GM21825 (cell line): ENCODE measurements around the gene ASCL5.

Experiments used
- ATAC-seq: cut with Tn5 transposase; IDR thresholded peaks from one replicate; pipeline ENCODE4 v1.9.1; 2021; ENCODE audit warnings: mild to moderate bottlenecking, moderate library complexity; ENCODE audit not compliant: unreplicated experiment

ASCL5 gene

DNA sequence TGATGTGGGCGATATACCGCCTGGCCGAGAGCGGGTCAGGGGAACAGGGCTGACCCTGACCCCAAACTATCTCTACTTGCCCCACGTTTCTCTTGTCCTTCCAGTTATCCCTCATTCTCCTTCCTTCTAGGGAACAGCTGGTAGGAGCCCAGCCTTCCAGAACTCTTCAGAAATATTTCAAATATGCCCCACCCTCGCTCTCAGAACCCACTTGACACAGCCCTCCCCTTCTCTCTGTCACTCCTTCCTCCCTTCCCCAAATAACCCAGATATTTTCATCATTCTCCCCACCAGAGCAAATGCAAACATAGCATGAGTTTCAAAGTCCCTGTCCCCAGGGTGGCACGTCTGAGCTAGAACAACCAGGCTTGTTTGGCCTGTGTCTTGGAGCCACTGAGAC, 15.8 kb downstream of the ASCL5 start:
- no peak for ATAC-seq

GRCh38 chr1:201110616-201111015, 16.4 kb downstream of the ASCL5 start:
- ATAC-seq = no peak

DNA sequence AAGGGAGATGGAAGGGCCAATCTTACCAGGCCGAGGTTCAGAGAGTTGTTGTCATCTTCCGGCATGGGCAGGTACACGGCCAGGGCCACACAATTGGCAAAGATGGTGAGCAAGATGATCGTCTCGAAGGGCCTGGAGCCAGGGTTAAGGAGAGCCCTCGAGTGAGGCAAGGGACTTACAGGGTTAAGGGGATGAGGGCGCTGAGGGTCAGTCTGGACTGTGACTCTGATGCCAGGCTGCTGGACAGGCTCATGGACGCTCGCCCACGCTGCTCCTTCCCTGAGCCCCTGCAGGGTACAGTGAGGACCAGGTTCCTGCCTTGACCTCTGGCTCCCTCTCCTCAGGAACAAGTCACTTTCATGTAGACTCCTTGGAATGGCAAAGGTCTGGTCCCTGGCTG, 16.8 kb downstream of the ASCL5 start:
- ATAC-seq = no peak

DNA sequence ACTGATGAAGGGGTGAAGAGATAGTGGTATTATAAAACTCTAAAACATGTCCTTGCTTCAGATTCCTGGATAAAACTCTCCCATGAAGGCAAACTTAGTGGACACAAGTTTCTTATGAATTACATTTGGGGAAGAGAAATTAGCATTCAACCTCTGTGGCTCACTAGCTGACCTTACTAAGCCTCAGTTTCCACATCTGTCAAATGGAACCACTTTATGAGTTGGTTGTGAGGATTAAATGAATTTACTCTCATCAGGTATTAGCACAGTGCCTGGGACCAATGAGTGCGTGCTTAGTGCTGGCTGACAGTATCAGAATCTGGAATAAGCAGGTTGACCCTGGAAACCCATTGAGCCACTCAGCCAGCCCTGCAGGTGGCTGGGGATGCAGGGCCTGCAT, 17.3 kb downstream of the ASCL5 start:
- no peak for ATAC-seq

GRCh38 chr1:201108614-201109013, 18.4 kb downstream of the ASCL5 start:
- ATAC-seq = no peak

GRCh38 chr1:201105688-201106087, 21.3 kb downstream of the ASCL5 start:
- no peak for ATAC-seq

DNA sequence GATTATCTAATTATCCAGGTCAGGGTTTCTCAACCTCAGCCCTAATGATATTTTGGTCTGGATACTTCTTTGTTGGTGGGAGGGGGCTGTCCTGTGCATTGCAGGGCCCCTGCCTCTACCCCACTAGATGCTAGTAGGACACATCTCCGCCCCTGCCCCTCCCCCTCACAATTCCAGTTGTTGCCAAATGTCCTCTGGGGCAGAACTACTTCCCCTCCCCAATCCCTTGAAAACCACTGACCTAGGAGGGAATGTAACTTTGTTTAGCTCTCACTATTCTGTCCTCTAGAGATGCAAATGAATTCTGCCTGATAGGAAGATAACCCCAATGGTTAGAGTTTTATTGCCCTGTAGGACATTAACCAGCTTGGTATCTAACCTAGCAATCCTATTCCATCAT, 22.8 kb downstream of the ASCL5 start:
- ATAC-seq = no peak

GRCh38 chr1:201103666-201104065, 23.3 kb downstream of the ASCL5 start:
- no peak for ATAC-seq

GRCh38 chr1:201100169-201100930, 26.6 kb downstream of the ASCL5 start:
- ATAC-seq = no peak

DNA sequence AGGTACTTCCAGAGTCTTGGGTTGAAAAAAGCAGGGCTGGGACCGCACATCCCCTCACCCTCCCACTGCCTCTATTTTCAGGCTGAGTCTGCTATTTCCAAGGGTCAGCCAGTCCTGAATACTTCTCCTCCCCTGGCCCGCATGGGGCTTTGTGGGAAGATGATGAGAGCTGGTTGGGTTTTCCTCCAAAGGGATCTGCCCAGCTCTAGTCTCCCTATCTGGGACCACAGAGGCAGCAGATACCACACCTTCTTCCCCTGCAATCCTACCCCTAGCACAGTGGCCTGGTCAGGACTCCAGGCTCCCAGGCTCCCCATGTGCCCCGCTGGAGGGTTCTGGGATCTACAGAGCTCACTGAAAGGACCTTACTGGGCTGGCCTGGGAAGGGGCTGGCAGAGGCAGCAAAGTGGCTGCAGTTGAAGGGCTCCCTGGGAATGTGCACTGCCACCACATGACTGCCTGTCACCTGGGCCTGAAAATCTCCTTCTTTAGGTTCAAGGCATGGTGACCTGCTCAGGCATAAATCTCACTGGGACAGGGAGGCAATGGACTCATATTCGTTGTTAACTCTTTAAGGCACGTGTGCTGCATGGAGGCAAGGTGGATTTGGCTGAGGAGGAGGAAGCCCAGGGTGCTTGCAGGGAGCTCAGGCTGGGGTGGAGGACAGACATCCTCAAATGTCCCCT, 27.8 kb downstream of the ASCL5 start:
- ATAC-seq = no peak

GRCh38 chr1:201096977-201097856, 29.8 kb downstream of the ASCL5 start:
- ATAC-seq = no peak

DNA sequence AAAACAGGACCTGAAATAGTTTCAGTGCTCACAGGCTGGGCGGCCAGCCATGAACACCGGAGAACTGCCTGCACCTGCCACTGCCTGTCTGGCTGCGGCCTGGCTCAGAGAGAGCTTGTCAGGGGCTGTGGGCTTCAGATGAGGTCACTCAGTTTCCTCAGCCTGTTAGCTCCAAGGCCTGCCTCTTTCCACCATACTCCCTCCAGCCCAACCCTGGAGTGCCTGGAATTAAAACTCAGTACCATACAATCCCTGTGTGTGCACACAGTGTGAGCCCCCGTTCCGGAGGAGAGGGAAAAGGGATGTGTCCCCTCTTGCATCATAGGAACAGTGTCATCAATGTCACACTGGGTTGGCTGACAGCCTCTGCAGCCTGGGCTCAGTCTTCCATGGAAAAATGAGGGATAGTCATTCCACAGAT, 30.9 kb downstream of the ASCL5 start:
- no peak for ATAC-seq

GRCh38 chr1:201095581-201095980, 31.4 kb downstream of the ASCL5 start:
- ATAC-seq = no peak

- no peak for ATAC-seq
These were observed 32.2 kb downstream of the ASCL5 start for GRCh38 chr1:201094832-201095231.

- ATAC-seq = no peak
These were observed 33.0 kb downstream of the ASCL5 start for GRCh38 chr1:201093962-201094361.

DNA sequence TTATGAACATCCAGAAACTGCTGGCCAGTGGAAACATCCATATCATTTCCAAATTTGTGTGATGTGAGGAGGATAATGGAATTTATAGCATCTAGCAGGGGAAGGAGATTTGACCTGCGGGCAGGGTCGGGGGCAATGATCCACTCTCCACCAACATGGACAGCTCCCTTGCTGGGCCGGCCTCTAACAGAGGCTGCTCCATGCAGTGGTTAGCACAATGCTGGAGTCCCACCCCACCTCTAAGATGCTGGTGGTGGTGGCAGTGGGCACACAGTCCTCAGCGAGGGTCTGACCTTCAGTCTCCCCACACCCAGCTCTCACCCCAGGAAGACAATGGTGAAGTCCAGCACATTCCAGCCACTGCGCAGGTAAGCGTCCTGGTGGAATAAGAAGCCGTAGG, 33.4 kb downstream of the ASCL5 start:
- ATAC-seq = no peak

DNA sequence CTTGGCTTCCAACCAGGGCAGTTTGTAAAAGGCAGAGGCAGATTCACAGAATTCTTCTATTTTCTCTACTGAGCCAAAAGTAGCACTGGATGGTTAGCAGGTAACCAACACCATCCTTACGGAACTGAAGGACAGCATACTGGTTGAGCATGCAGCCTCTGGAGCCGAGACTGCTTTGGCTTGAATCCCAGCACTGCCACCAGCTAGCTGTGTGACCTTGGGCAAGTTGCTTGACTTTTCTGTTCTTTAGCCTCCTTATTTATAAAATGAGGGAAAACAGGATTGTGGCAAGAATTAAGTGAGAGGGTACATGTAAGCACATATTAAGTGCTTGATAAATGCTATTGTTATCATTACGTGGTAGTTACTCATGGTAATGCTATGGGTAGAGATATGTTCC, 34.2 kb downstream of the ASCL5 start:
- ATAC-seq = no peak

DNA sequence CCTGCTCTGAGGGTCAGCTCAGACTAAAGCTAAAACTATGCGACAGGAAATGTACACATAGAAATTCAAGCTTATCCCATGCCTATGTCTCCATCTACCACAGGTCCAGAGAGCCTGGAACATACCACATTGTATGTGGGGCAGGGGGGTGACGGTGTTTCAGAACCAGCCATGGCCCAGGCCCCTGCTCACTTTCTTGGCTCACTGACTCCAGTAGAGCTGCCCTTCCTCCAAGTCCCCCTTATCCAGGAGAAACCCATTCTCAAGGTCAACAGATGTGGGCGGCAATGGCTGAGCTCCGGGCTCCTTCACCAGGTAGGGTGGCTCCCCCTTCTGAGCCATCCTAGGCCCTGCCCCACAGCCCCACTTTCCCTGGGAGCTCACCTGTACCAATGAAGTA, 35.7 kb downstream of the ASCL5 start:
- ATAC-seq = no peak

DNA sequence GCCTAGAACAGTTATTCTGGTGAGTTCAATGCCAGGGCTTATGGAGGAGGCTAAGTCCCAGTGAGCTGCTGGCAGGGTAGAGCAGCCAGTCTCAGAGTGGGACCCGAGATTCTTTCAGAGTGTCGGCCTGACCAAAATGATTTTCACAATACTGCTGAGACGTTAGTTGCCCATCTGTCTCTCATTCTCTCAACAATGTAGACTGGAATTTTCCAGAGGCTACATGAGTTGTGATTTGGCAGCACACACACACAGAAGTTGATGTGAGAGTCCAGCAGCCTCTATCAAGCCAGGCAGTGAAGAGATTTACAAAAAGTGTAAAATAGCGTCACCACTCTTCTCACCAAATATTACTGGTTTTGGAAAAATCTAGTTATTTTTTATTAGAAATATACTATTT, 36.4 kb downstream of the ASCL5 start:
- ATAC-seq = no peak

GRCh38 chr1:201089596-201089995, 37.4 kb downstream of the ASCL5 start:
- no peak for ATAC-seq

DNA sequence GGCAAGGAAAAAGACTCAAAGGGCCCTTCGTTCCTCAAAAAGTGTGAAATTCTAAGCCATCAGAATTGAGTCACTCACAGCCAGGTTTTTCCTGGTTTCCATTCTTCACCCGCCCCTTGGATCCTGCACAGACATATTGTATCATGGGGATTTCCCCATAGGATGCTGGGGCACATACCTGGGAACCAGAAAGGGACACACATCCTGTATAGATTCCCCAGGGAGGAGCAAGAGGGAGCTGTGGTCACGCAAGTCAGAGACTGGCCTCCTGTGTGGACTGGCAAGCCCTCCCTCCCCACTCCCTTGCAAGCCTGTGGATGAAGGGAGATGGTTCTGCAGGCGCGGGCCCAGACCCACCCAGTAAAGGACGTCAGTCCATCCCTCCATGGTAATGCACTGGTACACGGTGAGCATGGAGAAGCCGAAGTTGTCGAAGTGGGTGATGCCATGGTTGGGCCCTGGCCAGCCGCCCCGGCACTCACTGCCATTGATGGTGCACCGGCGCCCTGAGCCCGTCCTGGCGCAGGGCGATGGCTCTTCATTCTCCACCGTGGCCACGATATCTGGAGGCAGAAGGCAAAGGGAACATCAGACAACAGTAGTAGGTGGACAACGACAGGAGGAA, 38.0 kb downstream of the ASCL5 start:
- ATAC-seq = no peak
